Left ventricle myocardium inferior (tissue), 1 donor: Measurements from ENCODE around the gene OTOP3. TPM values are rescaled to one million over a fixed set of nuclear protein-coding genes. Genes with fewer than 3 reads are reported as not detected.

Experiments used
- DNase-seq: peaks from one replicate; pipeline ENCODE4 v3.0.0-alpha.2; 2020
- H3K27ac ChIP-seq: fragments of 200-600 bp; replicated peaks from 2 replicates; pipeline ENCODE4 v1.8.0; 2021
- H3K27me3 ChIP-seq: fragments of 200-600 bp; 2 replicates; pipeline ENCODE4 v1.8.0; 2021; ENCODE audit warnings: low read depth
- H3K36me3 ChIP-seq: fragments of 200-600 bp; 2 replicates; pipeline ENCODE4 v1.8.0; 2021
- H3K4me1 ChIP-seq: fragments of 200-600 bp; 2 replicates; pipeline ENCODE4 v1.8.0; 2021
- H3K4me3 ChIP-seq: fragments of 200-600 bp; 2 replicates; pipeline ENCODE4 v1.8.0; 2021; ENCODE audit warnings: mild to moderate bottlenecking, moderate library complexity
- H3K9me3 ChIP-seq: fragments of 200-600 bp; replicated peaks from 2 replicates; pipeline ENCODE4 v1.8.0; 2021
- intact Hi-C: fragments of 100-400 bp; cut with micrococcal nuclease; formaldehyde crosslinking; loops from one replicate; pipeline ENCODE4 v1.11.0; 2022
- total RNA-seq: library from RNA; stranded (reverse); fragmentation: NEBNext Ultra II Directional; extraction: Animal tissue kit (Norgen Biotek cat#: 25700); gene quantifications from one replicate; pipeline ENCODE4 v1.2.1, GENCODE V29; 2021
- TF ChIP-seq, protein P1 (sequence below): fragments of 200-600 bp; IDR thresholded peaks from 2 replicates; pipeline ENCODE4 v1.8.0; 2021; ENCODE audit warnings: antibody characterized with exemption, mild to moderate bottlenecking, borderline replicate concordance
- donor health status: DM: no; HTN: yes; CAD: no; lungs with severe emphysema.

Gene OTOP3
- total RNA-seq, 1 donor from 2014 or later, result not detected

DNA sequence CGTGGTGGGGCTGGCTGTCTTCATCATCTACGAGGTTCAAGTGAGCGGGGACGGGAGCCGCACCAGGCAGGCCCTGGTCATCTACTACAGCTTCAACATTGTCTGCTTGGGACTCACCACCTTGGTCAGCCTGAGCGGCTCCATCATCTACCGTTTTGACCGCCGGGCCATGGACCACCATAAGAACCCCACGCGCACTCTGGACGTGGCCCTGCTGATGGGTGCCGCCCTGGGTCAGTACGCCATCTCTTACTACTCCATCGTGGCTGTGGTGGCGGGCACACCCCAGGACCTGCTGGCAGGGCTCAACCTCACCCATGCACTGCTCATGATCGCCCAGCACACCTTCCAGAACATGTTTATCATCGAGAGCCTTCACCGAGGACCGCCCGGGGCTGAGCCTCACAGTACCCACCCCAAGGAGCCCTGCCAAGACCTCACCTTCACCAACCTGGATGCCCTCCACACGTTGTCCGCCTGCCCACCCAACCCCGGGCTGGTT lies 5.1 kb upstream of the OTOP3 start:
- H3K27ac ChIP-seq, result no peak overlapping the region
- H3K4me3 ChIP-seq, result no peak overlapping the region
- TF ChIP-seq, protein P1, sequence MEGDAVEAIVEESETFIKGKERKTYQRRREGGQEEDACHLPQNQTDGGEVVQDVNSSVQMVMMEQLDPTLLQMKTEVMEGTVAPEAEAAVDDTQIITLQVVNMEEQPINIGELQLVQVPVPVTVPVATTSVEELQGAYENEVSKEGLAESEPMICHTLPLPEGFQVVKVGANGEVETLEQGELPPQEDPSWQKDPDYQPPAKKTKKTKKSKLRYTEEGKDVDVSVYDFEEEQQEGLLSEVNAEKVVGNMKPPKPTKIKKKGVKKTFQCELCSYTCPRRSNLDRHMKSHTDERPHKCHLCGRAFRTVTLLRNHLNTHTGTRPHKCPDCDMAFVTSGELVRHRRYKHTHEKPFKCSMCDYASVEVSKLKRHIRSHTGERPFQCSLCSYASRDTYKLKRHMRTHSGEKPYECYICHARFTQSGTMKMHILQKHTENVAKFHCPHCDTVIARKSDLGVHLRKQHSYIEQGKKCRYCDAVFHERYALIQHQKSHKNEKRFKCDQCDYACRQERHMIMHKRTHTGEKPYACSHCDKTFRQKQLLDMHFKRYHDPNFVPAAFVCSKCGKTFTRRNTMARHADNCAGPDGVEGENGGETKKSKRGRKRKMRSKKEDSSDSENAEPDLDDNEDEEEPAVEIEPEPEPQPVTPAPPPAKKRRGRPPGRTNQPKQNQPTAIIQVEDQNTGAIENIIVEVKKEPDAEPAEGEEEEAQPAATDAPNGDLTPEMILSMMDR, result no peak
- no peaks in the 10 kb centered on the region for H3K9me3 ChIP-seq
- H3K36me3 ChIP-seq, result no peaks in the 10 kb centered on the region
- H3K27me3 ChIP-seq, result peaks cover 98% of the 10 kb centered on the region
- no peak for DNase-seq
- H3K4me1 ChIP-seq, result peaks cover 2% of the 10 kb centered on the region
- intact Hi-C loops, result no loop called here

DNA sequence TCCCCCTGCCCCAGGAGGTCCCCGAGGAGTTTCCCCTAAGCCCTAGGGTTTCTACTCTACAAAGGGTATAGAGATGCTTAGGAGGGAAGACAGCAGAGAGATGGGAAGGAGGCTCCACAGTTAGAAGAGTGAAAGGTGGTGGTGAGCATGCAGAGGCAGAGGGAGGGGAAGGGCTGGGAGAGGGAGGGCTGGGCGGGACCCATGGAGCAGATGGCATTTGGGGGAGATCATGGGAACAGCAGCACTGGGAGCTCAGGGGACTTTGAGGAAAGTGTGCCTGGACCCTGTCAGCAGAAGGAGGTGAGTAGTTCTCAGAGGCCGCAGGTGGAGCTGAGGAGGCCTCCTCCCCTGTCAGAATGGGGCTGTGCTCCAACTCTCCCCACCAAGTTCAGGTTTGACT lies 650 bp upstream of the OTOP3 start:
- H3K27ac ChIP-seq, result no peak overlapping the region
- H3K4me1 ChIP-seq, result peaks cover 10% of the 10 kb centered on the region
- no peak overlapping the region for H3K4me3 ChIP-seq
- peaks cover 95% of the 10 kb centered on the region for H3K27me3 ChIP-seq
- intact Hi-C loops, result no loop called here
- no peaks in the 10 kb centered on the region for H3K9me3 ChIP-seq
- no peak for DNase-seq
- no peaks in the 10 kb centered on the region for H3K36me3 ChIP-seq
- TF ChIP-seq, protein P1, result no peak

DNA sequence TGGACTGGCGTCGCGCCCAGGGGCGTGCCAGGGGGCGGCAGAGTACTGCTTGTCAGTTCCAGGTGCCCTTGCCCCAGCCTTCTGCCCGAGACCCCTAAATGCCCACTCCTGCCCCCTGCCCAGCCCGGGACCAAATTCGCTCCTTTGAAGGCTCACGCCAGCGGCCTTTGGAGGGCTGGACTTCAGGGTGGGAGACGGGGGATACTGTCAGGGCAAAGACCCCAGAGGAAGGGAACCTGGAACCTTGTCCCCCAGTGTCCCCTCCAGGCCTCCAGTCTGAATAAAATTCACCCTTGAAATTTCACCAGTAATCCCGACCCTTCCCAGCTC lies 737 bp downstream of the OTOP3 start:
- H3K9me3 ChIP-seq, result no peaks in the 10 kb centered on the region
- H3K36me3 ChIP-seq, result no peaks in the 10 kb centered on the region
- peaks cover 10% of the 10 kb centered on the region for H3K4me1 ChIP-seq
- intact Hi-C loops, result no loop called here
- no peak for DNase-seq
- H3K27me3 ChIP-seq, result peaks cover 94% of the 10 kb centered on the region
- H3K4me3 ChIP-seq, result no peak overlapping the region
- no peak overlapping the region for H3K27ac ChIP-seq
- TF ChIP-seq, protein P1, result no peak

DNA sequence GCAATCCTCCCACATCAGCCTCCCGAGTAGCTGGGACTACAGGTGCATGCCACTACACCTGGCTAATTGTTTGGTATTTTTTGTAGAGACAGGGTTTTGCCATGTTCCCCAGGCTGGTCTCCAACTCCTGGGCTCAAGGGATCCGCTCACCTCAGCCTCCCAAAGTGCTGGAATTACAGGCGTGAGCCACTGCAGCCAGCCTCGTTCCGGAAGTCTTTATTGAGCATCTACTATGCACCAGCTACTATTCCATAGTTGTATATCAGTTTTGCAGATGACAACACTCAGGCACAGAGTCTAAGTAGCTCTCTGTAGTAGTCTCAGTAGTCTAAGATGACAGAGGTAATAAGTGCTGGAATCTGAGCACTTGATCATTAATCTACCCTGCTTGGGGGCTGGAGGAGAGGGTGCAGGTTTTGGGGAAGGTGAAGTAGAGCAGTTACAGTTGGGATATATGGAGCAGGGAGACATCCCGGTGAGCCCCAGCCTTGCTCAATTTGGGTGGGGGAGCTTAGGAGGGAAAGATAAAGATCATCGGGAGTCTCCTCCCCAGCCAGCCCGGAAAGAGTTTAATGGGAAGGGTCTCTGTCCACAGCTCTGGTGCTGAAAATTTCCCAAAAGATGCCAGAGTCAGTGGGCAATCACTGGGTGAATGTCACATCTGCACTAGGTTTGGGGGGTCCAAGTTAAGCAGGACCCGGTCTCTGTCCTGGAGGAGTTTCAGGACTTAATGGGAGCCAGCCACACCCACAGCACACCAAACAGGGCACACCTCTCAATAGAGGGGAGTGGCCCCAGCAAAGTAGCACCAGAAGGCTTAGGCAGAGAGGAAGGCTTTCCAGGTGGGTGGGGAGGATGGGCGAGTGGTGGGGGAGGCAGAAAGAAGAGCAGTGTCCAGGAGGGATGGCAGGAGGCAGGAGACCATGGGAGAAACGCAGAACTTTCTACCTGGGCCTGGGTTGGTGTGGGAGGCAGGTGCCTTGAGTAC lies 1.7 kb downstream of the OTOP3 start:
- Histone ChIP-seq H3K4me1 (peaks cover 10% of the 10 kb centered on the region), H3K9me3 (no peaks in the 10 kb centered on the region), H3K4me3 (no peak overlapping the region), H3K36me3 (no peaks in the 10 kb centered on the region), H3K27me3 (peaks cover 94% of the 10 kb centered on the region), H3K27ac (no peak overlapping the region)
- TF ChIP-seq, protein P1, result no peak
- no peak for DNase-seq
- intact Hi-C loops, result no loop called here

DNA sequence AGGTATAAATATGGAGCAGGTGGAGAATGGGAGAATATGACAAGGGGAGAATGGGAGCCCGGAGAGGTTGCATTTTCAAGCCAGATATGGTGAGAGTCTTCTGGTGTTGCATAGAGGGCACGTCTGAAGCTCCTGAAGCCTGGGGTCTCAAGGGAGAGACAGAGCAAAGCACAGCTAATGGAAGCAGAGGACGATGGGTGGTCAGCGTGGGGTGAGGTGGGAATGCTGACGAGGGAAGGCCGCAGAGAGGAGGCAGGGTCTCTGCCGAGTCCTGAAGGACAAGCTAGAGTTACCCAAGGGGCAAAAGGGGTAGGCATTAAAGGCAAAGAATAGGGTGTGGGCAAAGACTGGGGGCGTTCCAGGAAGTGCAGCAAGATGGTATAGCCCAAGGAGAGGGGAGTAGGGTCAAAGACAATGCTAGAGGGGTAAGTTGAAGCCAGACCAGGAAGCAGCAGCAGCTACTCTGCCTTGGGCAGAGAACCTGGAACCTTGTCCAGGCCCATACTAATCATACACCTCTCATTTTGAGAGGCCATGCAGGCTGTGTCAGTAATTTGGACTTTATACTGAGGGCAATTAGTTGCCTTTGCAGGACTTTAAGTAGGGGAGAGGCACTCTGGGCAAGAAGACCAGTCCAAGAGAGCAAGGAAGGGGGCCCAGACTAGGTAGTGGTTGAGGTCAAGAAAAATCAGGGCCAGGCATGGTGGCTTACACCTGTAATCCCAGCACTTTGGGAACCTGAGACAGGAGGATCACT lies 2.7 kb downstream of the OTOP3 start:
- Histone ChIP-seq H3K36me3 (no peaks in the 10 kb centered on the region), H3K4me1 (peaks cover 10% of the 10 kb centered on the region), H3K27ac (no peak overlapping the region), H3K4me3 (no peak overlapping the region), H3K27me3 (peaks cover 94% of the 10 kb centered on the region), H3K9me3 (no peaks in the 10 kb centered on the region)
- intact Hi-C loops, result no loop called here
- DNase-seq, result no peak
- TF ChIP-seq, protein P1, result no peak
